ENCODE data around the gene RPS27. TPM values are rescaled to one million over a fixed set of nuclear protein-coding genes. Genes with fewer than 3 reads are reported as not detected.

RPS27 gene
- total and polyA plus RNA-seq, 2 of the 13 experiments (the other 11 are each of a cell fraction or from before 2014, with no cell fraction given): 3,737 to 9,964 TPM

DNA sequence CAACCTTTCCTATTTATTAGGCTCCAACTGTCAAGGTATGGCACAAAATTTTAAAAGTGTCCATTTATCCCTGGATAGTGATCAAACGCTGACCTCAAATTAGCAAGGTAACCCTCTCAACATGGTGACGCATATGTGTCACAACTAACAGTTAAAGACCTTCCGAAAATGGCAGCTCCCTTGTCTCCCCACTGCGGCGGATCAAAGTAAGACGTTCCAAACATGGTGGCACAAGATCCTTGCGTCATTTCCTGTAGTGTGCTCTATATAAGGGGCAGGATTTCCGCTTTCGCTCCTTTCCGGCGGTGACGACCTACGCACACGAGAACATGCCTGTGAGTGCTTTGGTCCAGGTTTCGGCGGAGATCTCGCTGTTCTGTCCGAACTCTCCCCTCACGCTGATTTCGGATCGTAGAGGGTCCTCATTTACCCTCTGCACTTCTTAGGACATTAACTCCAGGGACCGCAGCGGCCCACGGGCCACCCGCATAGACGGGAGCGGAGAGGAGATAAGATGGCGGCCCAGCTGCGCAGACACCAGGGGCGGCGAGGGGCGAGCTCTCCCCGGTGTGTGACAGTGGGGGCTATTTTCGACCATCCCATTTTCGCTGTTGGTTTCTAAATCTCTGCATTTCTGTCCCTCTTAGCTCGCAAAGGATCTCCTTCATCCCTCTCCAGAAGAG, at the start of gene RPS27 (continued):
- TF ChIP-seq, protein P1, sequence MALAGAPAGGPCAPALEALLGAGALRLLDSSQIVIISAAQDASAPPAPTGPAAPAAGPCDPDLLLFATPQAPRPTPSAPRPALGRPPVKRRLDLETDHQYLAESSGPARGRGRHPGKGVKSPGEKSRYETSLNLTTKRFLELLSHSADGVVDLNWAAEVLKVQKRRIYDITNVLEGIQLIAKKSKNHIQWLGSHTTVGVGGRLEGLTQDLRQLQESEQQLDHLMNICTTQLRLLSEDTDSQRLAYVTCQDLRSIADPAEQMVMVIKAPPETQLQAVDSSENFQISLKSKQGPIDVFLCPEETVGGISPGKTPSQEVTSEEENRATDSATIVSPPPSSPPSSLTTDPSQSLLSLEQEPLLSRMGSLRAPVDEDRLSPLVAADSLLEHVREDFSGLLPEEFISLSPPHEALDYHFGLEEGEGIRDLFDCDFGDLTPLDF (CRISPR knock-in tag; IDR thresholded peaks at IDR 0.05): no peak
- TF ChIP-seq HOXA9 (CRISPR knock-in tag; IDR thresholded peaks at IDR 0.05; ENCODE audit: borderline replicate concordance): no peak
- peak; percentile 58 for TF ChIP-seq U2AF1 (optimal IDR thresholded peaks at IDR 0.05; ENCODE audit: low read depth, low read length)
- TF ChIP-seq, protein P2, sequence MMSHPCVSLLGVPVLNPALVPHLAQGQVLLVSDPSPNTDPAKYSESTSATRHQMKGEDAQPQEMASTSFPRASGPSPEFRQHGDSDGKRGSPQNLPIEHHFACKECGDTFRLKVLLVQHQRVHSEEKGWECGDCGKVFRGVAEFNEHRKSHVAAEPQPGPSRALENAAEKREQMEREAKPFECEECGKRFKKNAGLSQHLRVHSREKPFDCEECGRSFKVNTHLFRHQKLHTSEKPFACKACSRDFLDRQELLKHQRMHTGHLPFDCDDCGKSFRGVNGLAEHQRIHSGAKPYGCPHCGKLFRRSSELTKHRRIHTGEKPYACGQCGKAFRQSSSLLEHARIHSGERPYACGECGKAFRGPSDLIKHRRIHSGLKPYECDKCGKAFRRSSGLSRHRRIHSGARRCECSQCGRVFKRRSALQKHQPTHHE (CRISPR knock-in tag; IDR thresholded peaks at IDR 0.05; ENCODE audit: borderline replicate concordance): no peak; the same call in 1 of the 2 replicates
- TF ChIP-seq, protein P3, sequence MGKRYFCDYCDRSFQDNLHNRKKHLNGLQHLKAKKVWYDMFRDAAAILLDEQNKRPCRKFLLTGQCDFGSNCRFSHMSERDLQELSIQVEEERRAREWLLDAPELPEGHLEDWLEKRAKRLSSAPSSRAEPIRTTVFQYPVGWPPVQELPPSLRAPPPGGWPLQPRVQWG (CRISPR knock-in tag; IDR thresholded peaks at IDR 0.05; ENCODE audit: borderline replicate concordance, low read depth): no peak
- peak; percentile 58 for TF ChIP-seq ZNF263 (CRISPR knock-in tag; IDR thresholded peaks at IDR 0.05)
- peak; percentile 89; the same call in 1 of the 2 replicates for TF ChIP-seq SAFB2 (CRISPR knock-in tag; IDR thresholded peaks at IDR 0.05; ENCODE audit: borderline replicate concordance, low read depth)
- TF ChIP-seq, protein P4, sequence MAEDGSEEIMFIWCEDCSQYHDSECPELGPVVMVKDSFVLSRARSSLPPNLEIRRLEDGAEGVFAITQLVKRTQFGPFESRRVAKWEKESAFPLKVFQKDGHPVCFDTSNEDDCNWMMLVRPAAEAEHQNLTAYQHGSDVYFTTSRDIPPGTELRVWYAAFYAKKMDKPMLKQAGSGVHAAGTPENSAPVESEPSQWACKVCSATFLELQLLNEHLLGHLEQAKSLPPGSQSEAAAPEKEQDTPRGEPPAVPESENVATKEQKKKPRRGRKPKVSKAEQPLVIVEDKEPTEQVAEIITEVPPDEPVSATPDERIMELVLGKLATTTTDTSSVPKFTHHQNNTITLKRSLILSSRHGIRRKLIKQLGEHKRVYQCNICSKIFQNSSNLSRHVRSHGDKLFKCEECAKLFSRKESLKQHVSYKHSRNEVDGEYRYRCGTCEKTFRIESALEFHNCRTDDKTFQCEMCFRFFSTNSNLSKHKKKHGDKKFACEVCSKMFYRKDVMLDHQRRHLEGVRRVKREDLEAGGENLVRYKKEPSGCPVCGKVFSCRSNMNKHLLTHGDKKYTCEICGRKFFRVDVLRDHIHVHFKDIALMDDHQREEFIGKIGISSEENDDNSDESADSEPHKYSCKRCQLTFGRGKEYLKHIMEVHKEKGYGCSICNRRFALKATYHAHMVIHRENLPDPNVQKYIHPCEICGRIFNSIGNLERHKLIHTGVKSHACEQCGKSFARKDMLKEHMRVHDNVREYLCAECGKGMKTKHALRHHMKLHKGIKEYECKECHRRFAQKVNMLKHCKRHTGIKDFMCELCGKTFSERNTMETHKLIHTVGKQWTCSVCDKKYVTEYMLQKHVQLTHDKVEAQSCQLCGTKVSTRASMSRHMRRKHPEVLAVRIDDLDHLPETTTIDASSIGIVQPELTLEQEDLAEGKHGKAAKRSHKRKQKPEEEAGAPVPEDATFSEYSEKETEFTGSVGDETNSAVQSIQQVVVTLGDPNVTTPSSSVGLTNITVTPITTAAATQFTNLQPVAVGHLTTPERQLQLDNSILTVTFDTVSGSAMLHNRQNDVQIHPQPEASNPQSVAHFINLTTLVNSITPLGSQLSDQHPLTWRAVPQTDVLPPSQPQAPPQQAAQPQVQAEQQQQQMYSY (CRISPR knock-in tag; IDR thresholded peaks at IDR 0.05): no peak
- TF ChIP-seq JUND (CRISPR knock-in tag; IDR thresholded peaks at IDR 0.05): 0 out of 2 replicates have a peak, but pooled peaks have one; percentile 60
- TF ChIP-seq RFX3 (CRISPR knock-in tag; IDR thresholded peaks at IDR 0.05): peak; percentile 14; the same call in 1 of the 2 replicates
- no peak for TF ChIP-seq SCMH1 (CRISPR knock-in tag; IDR thresholded peaks at IDR 0.05; ENCODE audit: borderline replicate concordance)
- peak; percentile 70; the same call in 1 of the 2 replicates for TF ChIP-seq KDM4B (CRISPR knock-in tag; IDR thresholded peaks at IDR 0.05)
- no peak for TF ChIP-seq ZNF816 (CRISPR knock-in tag; IDR thresholded peaks at IDR 0.05; ENCODE audit: borderline replicate concordance)
- TF ChIP-seq GPN1 (CRISPR knock-in tag; IDR thresholded peaks at IDR 0.05; ENCODE audit: borderline replicate concordance): peak; percentile 62; the same call in 1 of the 2 replicates
- no peak for TF ChIP-seq PHF21A (CRISPR knock-in tag; IDR thresholded peaks at IDR 0.05)
- TF ChIP-seq, protein P5, sequence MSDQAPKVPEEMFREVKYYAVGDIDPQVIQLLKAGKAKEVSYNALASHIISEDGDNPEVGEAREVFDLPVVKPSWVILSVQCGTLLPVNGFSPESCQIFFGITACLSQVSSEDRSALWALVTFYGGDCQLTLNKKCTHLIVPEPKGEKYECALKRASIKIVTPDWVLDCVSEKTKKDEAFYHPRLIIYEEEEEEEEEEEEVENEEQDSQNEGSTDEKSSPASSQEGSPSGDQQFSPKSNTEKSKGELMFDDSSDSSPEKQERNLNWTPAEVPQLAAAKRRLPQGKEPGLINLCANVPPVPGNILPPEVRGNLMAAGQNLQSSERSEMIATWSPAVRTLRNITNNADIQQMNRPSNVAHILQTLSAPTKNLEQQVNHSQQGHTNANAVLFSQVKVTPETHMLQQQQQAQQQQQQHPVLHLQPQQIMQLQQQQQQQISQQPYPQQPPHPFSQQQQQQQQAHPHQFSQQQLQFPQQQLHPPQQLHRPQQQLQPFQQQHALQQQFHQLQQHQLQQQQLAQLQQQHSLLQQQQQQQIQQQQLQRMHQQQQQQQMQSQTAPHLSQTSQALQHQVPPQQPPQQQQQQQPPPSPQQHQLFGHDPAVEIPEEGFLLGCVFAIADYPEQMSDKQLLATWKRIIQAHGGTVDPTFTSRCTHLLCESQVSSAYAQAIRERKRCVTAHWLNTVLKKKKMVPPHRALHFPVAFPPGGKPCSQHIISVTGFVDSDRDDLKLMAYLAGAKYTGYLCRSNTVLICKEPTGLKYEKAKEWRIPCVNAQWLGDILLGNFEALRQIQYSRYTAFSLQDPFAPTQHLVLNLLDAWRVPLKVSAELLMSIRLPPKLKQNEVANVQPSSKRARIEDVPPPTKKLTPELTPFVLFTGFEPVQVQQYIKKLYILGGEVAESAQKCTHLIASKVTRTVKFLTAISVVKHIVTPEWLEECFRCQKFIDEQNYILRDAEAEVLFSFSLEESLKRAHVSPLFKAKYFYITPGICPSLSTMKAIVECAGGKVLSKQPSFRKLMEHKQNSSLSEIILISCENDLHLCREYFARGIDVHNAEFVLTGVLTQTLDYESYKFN (CRISPR knock-in tag; conservative IDR thresholded peaks at IDR 0.05): peak; percentile 50
- peak; percentile 62; the same call in 1 of the 2 replicates for TF ChIP-seq ZNF782 (CRISPR knock-in tag; IDR thresholded peaks at IDR 0.05; ENCODE audit: borderline replicate concordance)
- no peak; the same call in 1 of the 2 replicates for TF ChIP-seq RCOR2 (CRISPR knock-in tag; IDR thresholded peaks at IDR 0.05)
- TF ChIP-seq ZNF460 (CRISPR knock-in tag; IDR thresholded peaks at IDR 0.05; ENCODE audit: borderline replicate concordance): no peak; the same call in 1 of the 2 replicates
